Measurements from ENCODE around the gene CFC1B. TPM values are rescaled to one million over a fixed set of nuclear protein-coding genes. Genes with fewer than 3 reads are reported as not detected.
"Not testable (repeated sequence)": the region's sequence is repeated elsewhere in the genome, so short reads cannot be mapped to it uniquely, and the experiment has no call there.

Gene CFC1B
- total RNA-seq, 2 experiments from 2014 or later, result not detected

DNA sequence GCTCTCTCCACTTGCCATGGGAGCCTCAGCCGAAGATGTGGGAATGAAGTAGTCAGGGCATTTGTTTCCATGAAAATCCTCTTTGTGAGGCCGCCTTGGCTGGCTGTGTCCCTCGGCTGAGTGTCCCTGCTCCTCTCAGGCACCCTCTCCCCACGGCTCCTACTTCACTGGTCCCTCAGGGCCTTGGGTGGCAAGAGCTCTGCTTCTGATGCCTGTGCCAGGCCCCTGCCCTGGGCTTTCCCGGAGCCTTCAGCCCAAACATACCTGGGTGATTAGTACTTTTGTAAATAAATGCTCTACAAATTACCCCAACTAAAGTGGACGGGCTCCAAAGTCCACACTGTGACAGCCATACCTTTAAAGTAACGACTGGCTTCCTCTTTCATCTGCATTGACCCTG lies 15.6 kb downstream of the CFC1B start:
- intact Hi-C loops (cut with micrococcal nuclease); H3K36me3 Mint-ChIP-seq (ENCODE audit: low read depth); H3K4me3 Mint-ChIP-seq; CTCF ChIA-PET; H3K27ac Mint-ChIP-seq; H3K4me1 Mint-ChIP-seq (ENCODE audit: low read depth); DNase-seq; H3K9me3 Mint-ChIP-seq; H3K27me3 Mint-ChIP-seq (ENCODE audit: low read depth): not testable (repeated sequence)

DNA sequence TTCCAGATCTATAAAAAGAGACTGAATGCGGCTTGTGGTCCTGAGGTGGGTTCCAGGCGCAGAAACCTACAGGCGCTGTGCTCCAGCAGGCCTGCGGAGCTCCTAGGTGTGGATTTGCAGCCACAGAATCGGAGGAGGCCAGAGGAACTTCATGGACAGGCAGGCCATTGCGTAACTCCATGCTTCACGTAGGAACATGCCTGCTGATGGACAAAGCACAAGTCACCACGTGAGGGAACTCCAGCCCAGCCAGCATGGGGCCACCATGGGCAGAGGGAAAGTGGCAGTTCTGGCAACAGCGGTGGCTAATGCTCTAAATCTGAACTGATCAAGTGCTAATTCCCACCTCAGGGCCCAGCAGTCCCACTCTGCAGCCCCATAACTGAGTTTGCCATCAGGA lies 17.2 kb downstream of the CFC1B start:
- DNase-seq; H3K9me3 Mint-ChIP-seq; intact Hi-C loops (cut with micrococcal nuclease); H3K4me3 Mint-ChIP-seq; H3K36me3 Mint-ChIP-seq (ENCODE audit: low read depth); CTCF ChIA-PET; H3K27ac Mint-ChIP-seq; H3K4me1 Mint-ChIP-seq (ENCODE audit: low read depth); H3K27me3 Mint-ChIP-seq (ENCODE audit: low read depth): not testable (repeated sequence)

DNA sequence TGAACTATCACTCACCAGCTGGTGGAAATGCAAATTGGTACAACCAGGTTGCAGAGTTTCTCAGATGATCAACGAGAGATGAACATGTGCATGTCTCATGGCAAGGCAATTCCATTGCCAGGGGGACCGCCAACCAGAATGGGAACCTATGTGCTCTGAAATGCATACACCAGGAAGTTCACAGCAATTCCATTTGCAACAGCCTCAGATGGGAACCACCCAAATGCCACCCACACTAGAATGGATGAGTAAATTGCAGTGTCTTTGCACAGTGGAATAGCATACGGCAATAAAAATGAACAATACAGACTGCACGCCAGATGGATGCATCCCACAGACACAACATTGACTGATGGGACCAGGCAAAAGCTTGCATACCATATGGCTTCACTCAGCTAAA lies 21.8 kb downstream of the CFC1B start:
- H3K4me1 Mint-ChIP-seq (ENCODE audit: low read depth); intact Hi-C loops (cut with micrococcal nuclease); H3K4me3 Mint-ChIP-seq; H3K9me3 Mint-ChIP-seq; DNase-seq; H3K27me3 Mint-ChIP-seq (ENCODE audit: low read depth); H3K36me3 Mint-ChIP-seq (ENCODE audit: low read depth); CTCF ChIA-PET; H3K27ac Mint-ChIP-seq: not testable (repeated sequence)

DNA sequence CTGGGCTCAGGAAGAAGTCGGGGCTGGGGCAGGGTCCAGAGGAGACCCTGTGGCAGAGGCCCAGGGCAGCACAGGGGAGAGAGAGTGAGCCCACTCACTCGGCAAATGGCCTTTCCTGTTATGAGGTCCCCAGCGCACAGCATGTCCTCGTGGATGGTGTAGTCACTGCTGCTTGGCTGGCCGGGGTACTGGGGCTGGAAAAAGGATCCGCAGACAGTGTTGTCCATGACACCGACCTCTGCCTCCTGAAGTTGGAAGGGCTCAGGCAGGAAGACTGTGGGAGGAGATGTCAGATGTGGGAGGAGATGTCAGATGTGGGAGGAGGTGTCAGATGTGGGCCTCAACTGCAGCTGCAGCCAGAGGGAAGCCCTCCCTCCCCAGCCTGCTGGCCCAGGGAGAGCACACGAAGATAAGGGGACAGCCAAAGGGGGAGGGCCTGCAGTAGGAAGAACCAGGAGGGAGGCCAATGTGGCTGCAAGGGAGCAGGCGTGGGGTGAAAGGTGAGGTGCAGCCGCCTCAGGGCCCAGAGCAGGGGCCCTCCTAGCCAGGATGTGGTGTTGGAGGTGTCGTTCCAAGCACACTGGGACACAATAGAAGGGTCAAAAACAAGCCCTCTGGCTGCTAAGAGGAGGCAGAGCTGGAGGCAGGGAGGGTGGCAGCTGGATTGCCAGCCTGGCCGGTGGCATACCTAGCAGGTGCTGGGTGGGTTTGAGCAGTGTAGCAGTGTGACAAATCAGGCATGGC lies 22.9 kb downstream of the CFC1B start:
- H3K36me3 Mint-ChIP-seq (ENCODE audit: low read depth); H3K4me3 Mint-ChIP-seq; intact Hi-C loops (cut with micrococcal nuclease); H3K27ac Mint-ChIP-seq; CTCF ChIA-PET; H3K9me3 Mint-ChIP-seq; H3K27me3 Mint-ChIP-seq (ENCODE audit: low read depth); DNase-seq; H3K4me1 Mint-ChIP-seq (ENCODE audit: low read depth): not testable (repeated sequence)

DNA sequence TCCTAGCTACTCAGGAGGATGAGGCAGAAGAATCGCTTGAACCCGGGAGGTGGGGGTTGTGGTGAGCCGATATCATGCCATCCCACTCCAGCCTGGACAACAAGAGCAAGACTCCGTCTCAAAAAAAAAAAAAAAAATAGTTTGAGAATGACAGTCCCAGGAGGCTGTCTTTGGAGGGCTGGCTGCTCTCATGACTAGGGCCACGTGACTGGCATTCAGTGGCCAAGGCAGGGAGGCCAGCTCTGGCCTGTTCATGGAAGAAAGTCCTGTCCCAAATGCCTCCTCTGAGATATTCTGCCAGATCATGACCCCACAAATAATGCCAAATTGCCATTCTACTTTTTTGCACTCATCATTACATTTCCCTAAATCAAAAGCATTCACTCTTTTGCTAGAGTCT lies 24.0 kb downstream of the CFC1B start:
- H3K4me3 Mint-ChIP-seq; intact Hi-C loops (cut with micrococcal nuclease); H3K27ac Mint-ChIP-seq; DNase-seq; H3K36me3 Mint-ChIP-seq (ENCODE audit: low read depth); CTCF ChIA-PET; H3K9me3 Mint-ChIP-seq; H3K4me1 Mint-ChIP-seq (ENCODE audit: low read depth); H3K27me3 Mint-ChIP-seq (ENCODE audit: low read depth): not testable (repeated sequence)

DNA sequence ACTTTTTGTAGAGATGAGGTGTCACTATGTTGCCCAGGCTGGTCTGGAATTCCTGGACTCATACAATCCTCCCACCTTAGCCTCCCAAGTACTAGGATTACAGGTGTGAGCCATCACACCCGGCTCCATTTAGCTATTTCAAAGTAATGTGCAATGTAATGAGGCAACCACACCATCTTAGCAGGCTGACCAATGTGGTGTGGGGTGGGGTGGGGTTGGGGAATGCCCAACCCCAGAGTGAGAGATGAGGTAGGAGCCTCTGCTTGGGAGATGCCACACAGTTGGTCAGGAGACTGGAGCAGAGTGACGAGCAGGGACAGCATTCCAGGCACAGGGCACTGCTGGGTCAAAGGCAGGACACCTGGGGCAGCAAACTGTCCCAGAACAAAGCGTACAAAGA lies 27.4 kb downstream of the CFC1B start:
- intact Hi-C loops (cut with micrococcal nuclease); CTCF ChIA-PET; DNase-seq; H3K27ac Mint-ChIP-seq; H3K4me1 Mint-ChIP-seq (ENCODE audit: low read depth); H3K9me3 Mint-ChIP-seq; H3K36me3 Mint-ChIP-seq (ENCODE audit: low read depth); H3K4me3 Mint-ChIP-seq; H3K27me3 Mint-ChIP-seq (ENCODE audit: low read depth): not testable (repeated sequence)

DNA sequence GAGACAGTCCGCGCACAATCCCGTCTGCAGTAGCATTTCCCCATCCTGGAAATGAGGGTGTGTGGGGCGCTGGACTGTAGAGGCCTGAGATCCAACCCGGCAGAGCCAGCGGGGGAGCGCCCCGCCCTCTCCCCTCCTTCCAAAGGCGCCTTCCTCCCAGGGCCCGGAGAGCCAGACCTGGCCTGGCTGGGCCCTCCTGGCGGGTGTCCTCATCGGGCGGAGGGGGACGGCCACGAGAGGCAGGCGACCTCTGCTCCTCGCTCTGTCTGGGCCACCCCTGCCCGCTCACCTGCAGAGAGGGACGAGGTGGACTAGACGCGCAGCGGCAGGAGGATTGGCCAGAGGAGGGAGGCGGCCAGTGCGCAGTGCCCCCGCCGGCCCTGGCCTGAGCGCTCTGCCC lies 28.5 kb downstream of the CFC1B start:
- DNase-seq; H3K4me1 Mint-ChIP-seq (ENCODE audit: low read depth); H3K9me3 Mint-ChIP-seq; H3K36me3 Mint-ChIP-seq (ENCODE audit: low read depth); intact Hi-C loops (cut with micrococcal nuclease); CTCF ChIA-PET; H3K4me3 Mint-ChIP-seq; H3K27ac Mint-ChIP-seq; H3K27me3 Mint-ChIP-seq (ENCODE audit: low read depth): not testable (repeated sequence)

DNA sequence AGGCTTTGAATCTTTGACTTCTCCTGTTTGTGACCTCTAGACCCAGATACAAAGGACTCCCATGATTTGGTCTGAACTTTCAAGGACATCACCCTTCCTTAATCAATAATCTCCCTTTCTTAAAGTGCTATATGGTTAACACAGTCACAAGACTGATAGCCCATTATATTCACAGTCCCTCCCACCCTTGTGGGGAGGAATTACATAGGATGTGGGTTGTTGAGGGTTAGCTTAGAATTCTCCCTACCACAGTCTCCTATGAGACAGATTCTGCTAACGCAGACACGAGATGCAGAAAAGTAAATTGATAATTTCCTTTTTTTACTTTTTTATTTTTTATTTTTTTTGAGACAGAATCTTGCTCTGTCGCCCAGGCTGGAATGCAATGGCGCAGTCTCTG lies 33.2 kb downstream of the CFC1B start:
- H3K4me1 Mint-ChIP-seq (ENCODE audit: low read depth); CTCF ChIA-PET; H3K27me3 Mint-ChIP-seq (ENCODE audit: low read depth); H3K36me3 Mint-ChIP-seq (ENCODE audit: low read depth); intact Hi-C loops (cut with micrococcal nuclease); H3K27ac Mint-ChIP-seq; H3K4me3 Mint-ChIP-seq; DNase-seq; H3K9me3 Mint-ChIP-seq: not testable (repeated sequence)

DNA sequence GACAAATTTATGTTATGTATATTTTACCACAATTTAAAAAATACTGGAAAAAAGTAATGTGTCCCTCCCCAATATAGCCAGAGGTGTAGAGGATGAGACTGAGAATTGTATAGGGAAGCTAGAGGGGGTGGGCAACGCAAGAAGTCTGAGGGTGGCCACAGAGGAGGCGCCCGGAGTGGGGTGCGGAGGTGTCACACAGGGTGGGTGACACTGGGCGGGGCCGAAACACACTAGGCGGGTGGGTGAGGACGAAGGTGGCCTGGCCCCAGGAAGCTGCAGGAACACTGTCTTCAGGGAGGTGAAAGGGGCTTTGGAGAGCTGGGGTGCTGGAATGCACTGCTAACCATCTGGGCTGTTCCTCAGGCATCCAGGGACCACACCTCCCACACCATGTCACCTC lies 35.4 kb downstream of the CFC1B start:
- H3K4me1 Mint-ChIP-seq (ENCODE audit: low read depth); intact Hi-C loops (cut with micrococcal nuclease); H3K27ac Mint-ChIP-seq; H3K9me3 Mint-ChIP-seq; H3K27me3 Mint-ChIP-seq (ENCODE audit: low read depth); H3K36me3 Mint-ChIP-seq (ENCODE audit: low read depth); DNase-seq; H3K4me3 Mint-ChIP-seq; CTCF ChIA-PET: not testable (repeated sequence)

DNA sequence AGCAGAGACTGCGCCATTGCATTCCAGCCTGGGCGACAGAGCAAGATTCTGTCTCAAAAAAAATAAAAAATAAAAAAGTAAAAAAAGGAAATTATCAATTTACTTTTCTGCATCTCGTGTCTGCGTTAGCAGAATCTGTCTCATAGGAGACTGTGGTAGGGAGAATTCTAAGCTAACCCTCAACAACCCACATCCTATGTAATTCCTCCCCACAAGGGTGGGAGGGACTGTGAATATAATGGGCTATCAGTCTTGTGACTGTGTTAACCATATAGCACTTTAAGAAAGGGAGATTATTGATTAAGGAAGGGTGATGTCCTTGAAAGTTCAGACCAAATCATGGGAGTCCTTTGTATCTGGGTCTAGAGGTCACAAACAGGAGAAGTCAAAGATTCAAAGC lies 45.1 kb downstream of the CFC1B start:
- H3K4me3 Mint-ChIP-seq; DNase-seq; H3K4me1 Mint-ChIP-seq (ENCODE audit: low read depth); CTCF ChIA-PET; H3K9me3 Mint-ChIP-seq; intact Hi-C loops (cut with micrococcal nuclease); H3K36me3 Mint-ChIP-seq (ENCODE audit: low read depth); H3K27ac Mint-ChIP-seq; H3K27me3 Mint-ChIP-seq (ENCODE audit: low read depth): not testable (repeated sequence)

DNA sequence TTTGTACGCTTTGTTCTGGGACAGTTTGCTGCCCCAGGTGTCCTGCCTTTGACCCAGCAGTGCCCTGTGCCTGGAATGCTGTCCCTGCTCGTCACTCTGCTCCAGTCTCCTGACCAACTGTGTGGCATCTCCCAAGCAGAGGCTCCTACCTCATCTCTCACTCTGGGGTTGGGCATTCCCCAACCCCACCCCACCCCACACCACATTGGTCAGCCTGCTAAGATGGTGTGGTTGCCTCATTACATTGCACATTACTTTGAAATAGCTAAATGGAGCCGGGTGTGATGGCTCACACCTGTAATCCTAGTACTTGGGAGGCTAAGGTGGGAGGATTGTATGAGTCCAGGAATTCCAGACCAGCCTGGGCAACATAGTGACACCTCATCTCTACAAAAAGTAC lies 50.9 kb downstream of the CFC1B start:
- H3K27me3 Mint-ChIP-seq (ENCODE audit: low read depth); CTCF ChIA-PET; H3K27ac Mint-ChIP-seq; intact Hi-C loops (cut with micrococcal nuclease); H3K4me3 Mint-ChIP-seq; DNase-seq; H3K4me1 Mint-ChIP-seq (ENCODE audit: low read depth); H3K36me3 Mint-ChIP-seq (ENCODE audit: low read depth); H3K9me3 Mint-ChIP-seq: not testable (repeated sequence)

DNA sequence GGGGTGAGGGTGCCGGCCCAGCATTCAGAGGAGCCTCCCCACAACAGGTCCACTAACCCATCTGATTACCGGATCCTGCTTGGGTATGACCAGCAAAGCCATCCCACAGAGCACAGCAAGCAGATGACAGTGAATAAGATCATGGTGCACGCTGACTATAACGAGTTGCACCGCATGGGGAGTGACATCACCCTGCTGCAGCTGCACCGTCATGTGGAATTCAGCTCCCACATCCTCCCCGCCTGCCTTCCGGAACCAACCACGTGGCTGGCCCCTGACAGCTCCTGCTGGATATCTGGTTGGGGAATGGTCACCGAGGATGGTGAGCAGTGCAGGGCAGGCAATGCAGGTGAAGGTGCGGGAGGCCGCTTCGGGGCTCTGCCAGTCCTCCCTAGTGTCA lies 53.2 kb downstream of the CFC1B start:
- H3K4me1 Mint-ChIP-seq (ENCODE audit: low read depth); H3K4me3 Mint-ChIP-seq; DNase-seq; H3K9me3 Mint-ChIP-seq; H3K27ac Mint-ChIP-seq; CTCF ChIA-PET; H3K36me3 Mint-ChIP-seq (ENCODE audit: low read depth); H3K27me3 Mint-ChIP-seq (ENCODE audit: low read depth); intact Hi-C loops (cut with micrococcal nuclease): not testable (repeated sequence)

DNA sequence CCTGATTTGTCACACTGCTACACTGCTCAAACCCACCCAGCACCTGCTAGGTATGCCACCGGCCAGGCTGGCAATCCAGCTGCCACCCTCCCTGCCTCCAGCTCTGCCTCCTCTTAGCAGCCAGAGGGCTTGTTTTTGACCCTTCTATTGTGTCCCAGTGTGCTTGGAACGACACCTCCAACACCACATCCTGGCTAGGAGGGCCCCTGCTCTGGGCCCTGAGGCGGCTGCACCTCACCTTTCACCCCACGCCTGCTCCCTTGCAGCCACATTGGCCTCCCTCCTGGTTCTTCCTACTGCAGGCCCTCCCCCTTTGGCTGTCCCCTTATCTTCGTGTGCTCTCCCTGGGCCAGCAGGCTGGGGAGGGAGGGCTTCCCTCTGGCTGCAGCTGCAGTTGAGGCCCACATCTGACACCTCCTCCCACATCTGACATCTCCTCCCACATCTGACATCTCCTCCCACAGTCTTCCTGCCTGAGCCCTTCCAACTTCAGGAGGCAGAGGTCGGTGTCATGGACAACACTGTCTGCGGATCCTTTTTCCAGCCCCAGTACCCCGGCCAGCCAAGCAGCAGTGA lies 55.3 kb downstream of the CFC1B start:
- H3K4me1 Mint-ChIP-seq (ENCODE audit: low read depth); H3K27me3 Mint-ChIP-seq (ENCODE audit: low read depth); H3K36me3 Mint-ChIP-seq (ENCODE audit: low read depth); H3K4me3 Mint-ChIP-seq; CTCF ChIA-PET; intact Hi-C loops (cut with micrococcal nuclease); H3K27ac Mint-ChIP-seq; H3K9me3 Mint-ChIP-seq; DNase-seq: not testable (repeated sequence)
